DOHH2 (cell line): ENCODE measurements around the gene SPOCK1.

Source experiments
- EZH2phosphoT487 ChIP-seq: fragments of 200-600 bp; sonication (generic); IDR thresholded peaks from 2 replicates; pipeline ENCODE4 v1.6.1; 2017; ENCODE audit warnings: borderline replicate concordance, mild to moderate bottlenecking, antibody characterized with exemption, low read length, moderate library complexity, mixed read lengths
- TF ChIP-seq, protein P1 (sequence below): fragments of 200-600 bp; sonication (generic); IDR thresholded peaks from one replicate; pipeline ENCODE4 v1.5.1; 2014; ENCODE audit warnings: antibody characterized with exemption, mild to moderate bottlenecking, low read depth, low read length; ENCODE audit not compliant: poor library complexity, severe bottlenecking

DNA sequence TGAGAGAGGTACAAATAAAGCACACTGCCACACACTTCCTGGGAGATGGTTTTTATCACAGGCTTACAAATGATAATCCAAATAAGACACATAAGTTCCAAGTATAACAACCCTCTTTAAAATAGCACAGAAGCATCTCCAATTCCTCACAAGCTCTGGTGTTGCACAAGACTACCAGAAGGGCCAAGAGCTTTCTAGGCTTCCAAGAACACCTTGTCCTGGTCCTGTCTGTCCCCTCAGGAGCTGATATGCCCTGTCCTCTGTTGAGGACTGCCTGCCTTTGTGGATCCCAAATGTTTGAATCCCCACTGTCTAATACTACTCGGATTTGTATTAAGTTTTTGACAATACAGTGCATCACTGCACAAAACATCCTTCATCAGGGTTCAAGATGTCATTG is 110.1 kb downstream of the SPOCK1 start:
- TF ChIP-seq, protein P1, sequence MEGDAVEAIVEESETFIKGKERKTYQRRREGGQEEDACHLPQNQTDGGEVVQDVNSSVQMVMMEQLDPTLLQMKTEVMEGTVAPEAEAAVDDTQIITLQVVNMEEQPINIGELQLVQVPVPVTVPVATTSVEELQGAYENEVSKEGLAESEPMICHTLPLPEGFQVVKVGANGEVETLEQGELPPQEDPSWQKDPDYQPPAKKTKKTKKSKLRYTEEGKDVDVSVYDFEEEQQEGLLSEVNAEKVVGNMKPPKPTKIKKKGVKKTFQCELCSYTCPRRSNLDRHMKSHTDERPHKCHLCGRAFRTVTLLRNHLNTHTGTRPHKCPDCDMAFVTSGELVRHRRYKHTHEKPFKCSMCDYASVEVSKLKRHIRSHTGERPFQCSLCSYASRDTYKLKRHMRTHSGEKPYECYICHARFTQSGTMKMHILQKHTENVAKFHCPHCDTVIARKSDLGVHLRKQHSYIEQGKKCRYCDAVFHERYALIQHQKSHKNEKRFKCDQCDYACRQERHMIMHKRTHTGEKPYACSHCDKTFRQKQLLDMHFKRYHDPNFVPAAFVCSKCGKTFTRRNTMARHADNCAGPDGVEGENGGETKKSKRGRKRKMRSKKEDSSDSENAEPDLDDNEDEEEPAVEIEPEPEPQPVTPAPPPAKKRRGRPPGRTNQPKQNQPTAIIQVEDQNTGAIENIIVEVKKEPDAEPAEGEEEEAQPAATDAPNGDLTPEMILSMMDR = no peak
- no peak for TF ChIP-seq EZH2phosphoT487
